Duodenal mucosa (tissue), 2 donors: Measurements from ENCODE around the gene BCAN.
A peak's percentile ranks its signal among the peaks of the same experiment; 100 is the strongest.
"Not testable (repeated sequence)": the region's sequence is repeated elsewhere in the genome, so short reads cannot be mapped to it uniquely, and the experiment has no call there.

Experiments used
- H3K27ac ChIP-seq: one replicate; pipeline ENCODE4 v1.7.0; 2013; ENCODE audit warnings: low read depth, low read length
- H3K27me3 ChIP-seq, 2 donors: one replicate each; pipeline ENCODE4 v1.7.0; 2013; ENCODE audit warnings: low read length in 2 of 2, control low read depth in 1 of 2; ENCODE audit not compliant: insufficient read depth in 2 of 2, control insufficient read depth in 1 of 2
- H3K36me3 ChIP-seq, 2 donors: one replicate each; pipeline ENCODE4 v1.7.0; 2013; ENCODE audit warnings: low read length in 2 of 2, control low read depth in 1 of 2; ENCODE audit not compliant: insufficient read depth in 2 of 2, control insufficient read depth in 1 of 2
- H3K4me1 ChIP-seq, 2 donors: one replicate each; pipeline ENCODE4 v1.7.0; 2013; ENCODE audit warnings: low read length in 2 of 2, control low read depth in 1 of 2; ENCODE audit not compliant: insufficient read depth in 2 of 2, control insufficient read depth in 1 of 2
- H3K4me3 ChIP-seq, 2 donors: one replicate each; pipeline ENCODE4 v1.7.0; 2013; ENCODE audit warnings: low read length in 2 of 2, low read depth in 1 of 2
- H3K9ac ChIP-seq, 2 donors: one replicate each; pipeline ENCODE4 v1.7.0; 2013; ENCODE audit warnings: low read length in 2 of 2, low read depth in 1 of 2
- H3K9me3 ChIP-seq, 2 donors: one replicate each; pipeline ENCODE4 v1.7.0; 2013; ENCODE audit warnings: low read length in 2 of 2, control low read depth in 1 of 2; ENCODE audit not compliant: control insufficient read depth in 1 of 2

Gene BCAN

GRCh38 chr1:156599811-156600210 is 42.1 kb upstream of the BCAN start:
- no peak overlapping the region for H3K27ac ChIP-seq
- H3K4me3 ChIP-seq, result no peak overlapping the region
- H3K27me3 ChIP-seq, result no peaks in the 10 kb centered on the region
- peaks cover 14 to 18% of the 10 kb centered on the region in 2 donors for H3K4me1 ChIP-seq
- no peaks in the 10 kb centered on the region for H3K9me3 ChIP-seq
- H3K9ac ChIP-seq, result no peak overlapping the region
- H3K36me3 ChIP-seq, result peaks cover 9 to 36% of the 10 kb centered on the region in 2 donors

DNA sequence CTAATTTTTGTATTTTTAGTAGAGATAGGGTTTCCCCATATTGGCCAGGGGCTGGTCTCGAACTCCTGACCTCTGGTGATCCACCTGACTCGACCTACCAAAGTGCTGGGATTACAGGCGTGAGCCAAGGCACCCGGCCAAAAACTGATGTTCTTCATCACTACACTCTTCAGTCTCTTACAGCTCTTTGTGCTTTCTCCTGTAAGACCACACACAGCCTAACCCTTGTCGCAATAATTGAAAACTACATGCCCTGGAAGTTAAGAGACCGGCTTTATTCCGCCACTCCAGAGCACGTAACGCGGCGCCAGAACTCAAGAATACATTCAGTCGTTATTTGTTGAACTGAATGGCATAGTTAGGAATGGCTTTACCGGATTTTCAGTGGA is 41.2 kb upstream of the BCAN start:
- Histone ChIP-seq H3K9me3 (no peaks in the 10 kb centered on the region), H3K27ac (no peak overlapping the region)

GRCh38 chr1:156601122-156601830 is 40.6 kb upstream of the BCAN start, which contains the start of gene GPATCH4:
Gene GPATCH4, minus strand, starts transcription at chr1:156601479.
- peak within 1 kb of the TSS; percentile 85 to 98 for H3K4me3 ChIP-seq
- H3K27me3 ChIP-seq, result no peaks in the 10 kb centered on the region
- peak within 1 kb of the TSS; percentile 11 for H3K27ac ChIP-seq
- peak within 1 kb of the TSS; percentile 79 to 89 for H3K9ac ChIP-seq
- H3K36me3 ChIP-seq, result peaks cover 7 to 21% of the 10 kb centered on the region in 2 donors
- no peaks in the 10 kb centered on the region for H3K9me3 ChIP-seq
- peaks cover 14 to 18% of the 10 kb centered on the region in 2 donors for H3K4me1 ChIP-seq

More for the DNA sequence above, 41.2 kb upstream of the BCAN start:
- H3K27me3 ChIP-seq, result no peaks in the 10 kb centered on the region
- peak overlapping the region; percentile 85 to 98 for H3K4me3 ChIP-seq
- peaks cover 14 to 18% of the 10 kb centered on the region in 2 donors for H3K4me1 ChIP-seq
- peaks cover 7 to 27% of the 10 kb centered on the region in 2 donors for H3K36me3 ChIP-seq
- H3K9ac ChIP-seq, result peak overlapping the region; percentile 79 to 89

- no peaks in the 10 kb centered on the region for H3K9me3 ChIP-seq
- H3K9ac ChIP-seq, result peak overlapping the region; percentile 79 to 89
- peaks cover 14 to 18% of the 10 kb centered on the region in 2 donors for H3K4me1 ChIP-seq
- H3K27ac ChIP-seq, result no peak overlapping the region
- no peaks in the 10 kb centered on the region for H3K27me3 ChIP-seq
- H3K4me3 ChIP-seq, result peak overlapping the region; percentile 85 to 98
- H3K36me3 ChIP-seq, result peaks cover 7 to 15% of the 10 kb centered on the region in 2 donors
Observed at GRCh38 chr1:156601892-156602291, 40.0 kb upstream of the BCAN start.

DNA sequence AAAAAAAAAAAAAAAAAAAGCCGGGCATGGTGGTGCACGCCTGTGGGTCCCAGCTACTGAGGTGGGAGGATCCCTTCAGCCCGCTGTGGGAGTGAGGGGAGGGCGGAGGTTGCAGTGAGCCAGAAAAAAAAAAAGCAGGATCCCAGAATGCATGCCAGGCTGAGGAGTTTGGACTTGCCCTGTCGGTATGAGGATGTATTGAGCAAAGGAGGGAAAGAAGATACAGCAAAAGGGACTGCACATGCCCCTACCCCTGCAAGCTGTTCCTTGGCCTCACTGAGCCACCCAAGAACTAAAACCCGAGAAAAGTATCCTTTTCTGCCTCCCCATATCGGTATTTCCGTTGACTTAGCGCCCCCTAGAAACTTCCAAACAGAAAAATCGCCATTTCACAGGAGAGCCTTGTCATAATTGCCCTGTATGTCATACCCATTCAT is 39.3 kb upstream of the BCAN start:
- no peak overlapping the region for H3K9ac ChIP-seq

GRCh38 chr1:156607344-156607743 is 34.6 kb upstream of the BCAN start:
- H3K27ac ChIP-seq, H3K27me3 ChIP-seq, H3K9ac ChIP-seq, H3K4me1 ChIP-seq, H3K36me3 ChIP-seq, H3K4me3 ChIP-seq, H3K9me3 ChIP-seq: not testable (repeated sequence)

More for the DNA sequence above, 39.3 kb upstream of the BCAN start:
- Histone ChIP-seq H3K4me1 (peaks cover 14 to 18% of the 10 kb centered on the region in 2 donors), H3K4me3 (no peak overlapping the region), H3K27ac (no peak overlapping the region), H3K9me3 (no peaks in the 10 kb centered on the region), H3K27me3 (no peaks in the 10 kb centered on the region), H3K36me3 (peaks cover 7 to 8% of the 10 kb centered on the region in 2 donors)

DNA sequence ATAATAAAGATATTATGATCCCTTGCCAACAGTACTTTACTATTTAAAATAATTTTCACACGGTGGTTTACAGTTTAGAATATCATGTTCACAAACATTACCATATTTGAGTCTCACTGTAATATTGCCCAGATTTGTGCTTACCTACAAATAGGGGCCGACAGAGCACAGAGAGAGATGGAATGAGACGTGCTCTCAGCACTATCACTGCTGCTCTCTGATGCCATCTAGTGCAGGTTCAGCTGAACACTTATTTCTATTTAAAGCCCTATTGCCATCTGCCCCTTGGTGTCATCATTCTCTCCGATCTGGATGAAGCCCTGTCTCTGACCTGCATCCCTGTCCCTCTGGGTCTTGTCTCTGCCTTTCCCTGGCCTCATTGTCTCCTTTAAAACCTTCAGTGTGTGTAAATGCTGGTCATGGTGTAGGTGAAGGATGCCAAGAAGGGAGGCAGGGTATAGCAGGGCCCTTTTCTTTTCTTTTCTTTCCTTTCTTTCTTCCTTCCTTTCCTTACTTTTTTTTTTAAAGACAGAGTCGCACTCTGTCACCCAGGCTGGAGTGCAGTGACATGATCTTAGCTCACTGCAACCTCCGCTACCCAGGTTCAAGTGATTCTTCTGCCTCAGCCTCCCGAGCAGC is 33.8 kb upstream of the BCAN start:
- Histone ChIP-seq H3K27me3 (no peaks in the 10 kb centered on the region), H3K27ac (no peak overlapping the region), H3K4me3 (no peak overlapping the region), H3K4me1 (peaks cover 5 to 10% of the 10 kb centered on the region in 2 donors), H3K36me3 (no peaks in the 10 kb centered on the region), H3K9ac (no peak overlapping the region), H3K9me3 (no peaks in the 10 kb centered on the region)

DNA sequence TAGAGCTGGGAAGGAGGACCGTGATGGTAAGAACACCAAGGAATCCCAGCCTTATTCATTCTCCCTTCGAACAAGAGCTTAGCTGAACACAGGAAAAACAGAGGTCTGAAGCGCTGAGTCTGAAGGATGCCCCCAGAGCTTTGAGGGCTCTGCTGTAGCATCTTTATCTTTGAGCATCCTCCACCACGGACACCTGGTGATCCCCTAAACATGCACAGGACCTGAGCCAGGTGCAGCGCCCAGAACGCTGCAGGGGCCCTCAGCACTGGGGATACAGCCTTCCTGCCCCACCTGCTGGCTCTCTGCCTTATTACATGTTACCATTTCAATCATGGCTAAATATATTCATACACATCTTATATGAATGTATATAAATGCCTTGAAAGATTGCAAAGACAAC is 32.9 kb upstream of the BCAN start:
- peaks cover 5 to 10% of the 10 kb centered on the region in 2 donors for H3K4me1 ChIP-seq

DNA sequence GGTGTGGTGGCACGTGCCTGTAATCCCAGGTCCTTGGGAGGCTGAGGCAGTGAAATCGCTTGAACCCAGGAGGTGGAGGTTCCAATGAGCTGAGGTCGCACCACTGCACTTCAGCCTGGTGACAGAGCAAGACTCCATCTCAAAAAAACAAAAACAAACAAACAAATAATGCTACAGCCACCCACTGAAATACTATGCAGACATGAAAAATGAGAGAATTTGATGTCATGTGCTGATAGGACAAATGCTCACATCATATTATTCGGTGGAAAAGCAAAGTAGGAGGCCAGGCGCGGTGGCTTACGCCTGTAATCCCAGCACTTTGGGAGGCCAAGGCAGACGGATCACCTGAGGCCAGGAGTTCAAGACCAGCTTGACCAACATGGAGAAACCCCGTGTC is 31.8 kb upstream of the BCAN start:
- H3K9me3 ChIP-seq, H3K27ac ChIP-seq, H3K9ac ChIP-seq, H3K27me3 ChIP-seq, H3K4me3 ChIP-seq, H3K36me3 ChIP-seq: not testable (repeated sequence)
- peaks cover 5 to 10% of the 10 kb centered on the region in 2 donors for H3K4me1 ChIP-seq

More for the DNA sequence above, 32.9 kb upstream of the BCAN start:
- H3K36me3 ChIP-seq, result no peaks in the 10 kb centered on the region
- no peak overlapping the region for H3K27ac ChIP-seq
- H3K9me3 ChIP-seq, result no peaks in the 10 kb centered on the region
- H3K9ac ChIP-seq, result no peak overlapping the region
- H3K27me3 ChIP-seq, result no peaks in the 10 kb centered on the region
- H3K4me3 ChIP-seq, result no peak overlapping the region

DNA sequence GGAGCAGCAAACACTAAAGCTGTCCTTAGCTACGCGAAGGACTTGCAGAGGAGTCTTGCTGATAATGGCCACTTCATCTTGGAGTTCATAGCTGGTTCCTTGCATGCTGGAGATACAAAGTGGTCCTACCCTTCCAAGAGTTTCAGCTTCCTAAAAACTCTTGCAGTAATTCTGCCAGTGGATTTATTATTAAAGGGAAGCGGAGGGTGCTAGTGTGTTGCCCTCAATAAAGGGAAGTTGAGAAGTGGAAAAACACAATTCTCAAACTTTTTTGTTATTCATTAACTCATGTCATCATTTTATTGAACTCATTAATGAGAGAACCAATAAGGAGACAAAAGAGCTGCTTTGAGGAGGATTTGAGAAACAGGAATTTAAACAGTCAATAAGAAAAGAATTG is 29.3 kb upstream of the BCAN start:
- H3K4me3 ChIP-seq, result no peak overlapping the region
- peaks cover 15 to 17% of the 10 kb centered on the region in 2 donors for H3K4me1 ChIP-seq
- H3K9ac ChIP-seq, result peak overlapping the region in 1 of 2 donors; percentile 1
- no peaks in the 10 kb centered on the region for H3K27me3 ChIP-seq
- no peak overlapping the region for H3K27ac ChIP-seq
- no peaks in the 10 kb centered on the region for H3K9me3 ChIP-seq
- no peaks in the 10 kb centered on the region for H3K36me3 ChIP-seq
